CD14-positive monocyte (primary cell): Measurements from ENCODE around the gene FSTL3. TPM values are rescaled to one million over a fixed set of nuclear protein-coding genes. Genes with fewer than 3 reads are reported as not detected.

ENCODE experiments used
- DNase-seq, 3 donors: peaks; one replicate each; pipeline ENCODE4 v3.0.0-alpha.2; 2011 to 2022
- H2AFZ ChIP-seq: 2 replicates; pipeline ENCODE4 v1.6.0; 2012; ENCODE audit warnings: mild to moderate bottlenecking, low read depth, low read length, inconsistent platforms; ENCODE audit not compliant: insufficient read depth, poor library complexity, severe bottlenecking
- H3K27ac ChIP-seq, 2 donors: 1 replicate in 1 of 2; 2 replicates in 1 of 2; pipeline ENCODE4 v1.5.1; 2012 to 2013; ENCODE audit warnings: low read length in 2 of 2, control low read depth in 1 of 2, inconsistent platforms in 1 of 2, low read depth in 1 of 2, mild to moderate bottlenecking in 1 of 2
- H3K27me3 ChIP-seq, 2 donors: one replicate each; pipeline versions ENCODE4 v1.6.0 to v1.6.1; 2011 to 2013; ENCODE audit warnings: low read length in 2 of 2; ENCODE audit not compliant: control insufficient read depth in 2 of 2, insufficient read depth in 2 of 2
- H3K36me3 ChIP-seq, 2 donors: replicated peaks in 1 of 2; 1 replicate in 1 of 2; 2 replicates in 1 of 2; pipeline versions ENCODE4 v1.5.1 to v1.6.1; 2012 to 2013; ENCODE audit warnings: low read length in 2 of 2, control low read depth in 1 of 2, inconsistent platforms in 1 of 2, mild to moderate bottlenecking in 1 of 2; ENCODE audit not compliant: insufficient read depth in 2 of 2, control insufficient read depth in 1 of 2
- H3K4me1 ChIP-seq, 2 donors: 1 replicate in 1 of 2; 2 replicates in 1 of 2; pipeline versions ENCODE4 v1.5.1 to v1.6.1; 2012 to 2013; ENCODE audit warnings: low read length in 2 of 2, control low read depth in 1 of 2, inconsistent platforms in 1 of 2, mild to moderate bottlenecking in 1 of 2, moderate library complexity in 1 of 2; ENCODE audit not compliant: insufficient read depth in 2 of 2, control insufficient read depth in 1 of 2
- H3K4me2 ChIP-seq: replicated peaks from 2 replicates; pipeline ENCODE3; 2012; ENCODE audit warnings: low read length, moderate library complexity, mild to moderate bottlenecking; ENCODE audit not compliant: poor library complexity, severe bottlenecking; ENCODE audit errors: extremely low read depth
- H3K4me3 ChIP-seq, 3 experiments: fragments of 200-600 bp in 1 of 3; sonication (generic) in 1 of 3; replicated peaks in 1 of 3; 1 replicate in 2 of 3; 2 replicates in 1 of 3; pipeline ENCODE4 v1.5.1; 2011 to 2013; ENCODE audit warnings: low read length in 3 of 3, mild to moderate bottlenecking in 3 of 3, control low read depth in 2 of 3, low read depth in 2 of 3, inconsistent platforms in 1 of 3, moderate library complexity in 1 of 3
- H3K79me2 ChIP-seq: 2 replicates; pipeline ENCODE4 v1.6.0; 2012; ENCODE audit warnings: mild to moderate bottlenecking, control low read depth, inconsistent platforms, low read length, moderate library complexity; ENCODE audit not compliant: insufficient read depth
- H3K9ac ChIP-seq: 2 replicates; pipeline ENCODE4 v1.6.0; 2017; ENCODE audit warnings: low read length, mild to moderate bottlenecking; ENCODE audit not compliant: insufficient read depth, poor library complexity, severe bottlenecking
- H3K9me3 ChIP-seq, 2 donors: replicated peaks in 1 of 2; 1 replicate in 1 of 2; 2 replicates in 1 of 2; pipeline versions ENCODE4 v1.5.1 to v1.6.1; 2012 to 2013; ENCODE audit warnings: low read length in 2 of 2, control low read depth in 1 of 2; ENCODE audit not compliant: control insufficient read depth in 1 of 2, insufficient read depth in 1 of 2
- H4K20me1 ChIP-seq: 2 replicates; pipeline ENCODE4 v1.6.0; 2012; ENCODE audit warnings: mild to moderate bottlenecking, low read length, control low read depth, moderate library complexity; ENCODE audit not compliant: insufficient read depth
- H3K27ac Mint-ChIP-seq, 7 donors: one replicate each; pipeline ENCODE4 v1.8.0; 2020; ENCODE audit warnings: mild to moderate bottlenecking in 7 of 7, mixed read lengths in 7 of 7, moderate library complexity in 6 of 7, inconsistent platforms in 2 of 7
- H3K27me3 Mint-ChIP-seq, 3 donors: one replicate each; pipeline ENCODE4 v1.8.0; 2021 to 2022; ENCODE audit warnings: low read depth in 3 of 3, mild to moderate bottlenecking in 3 of 3, mixed read lengths in 3 of 3, moderate library complexity in 3 of 3, inconsistent platforms in 1 of 3
- H3K36me3 Mint-ChIP-seq, 2 donors: one replicate each; pipeline ENCODE4 v1.8.0; 2020; ENCODE audit warnings: mixed read lengths in 2 of 2, inconsistent platforms in 1 of 2, mild to moderate bottlenecking in 1 of 2
- H3K4me1 Mint-ChIP-seq: one replicate; pipeline ENCODE4 v1.8.0; 2020; ENCODE audit warnings: mild to moderate bottlenecking, mixed read lengths
- H3K4me3 Mint-ChIP-seq, 2 donors: one replicate each; pipeline ENCODE4 v1.8.0; 2020; ENCODE audit warnings: mild to moderate bottlenecking in 2 of 2, mixed read lengths in 2 of 2, moderate library complexity in 1 of 2
- H3K9me3 Mint-ChIP-seq, 7 donors: one replicate each; pipeline ENCODE4 v1.8.0; 2020 to 2022; ENCODE audit warnings: mixed read lengths in 7 of 7, mild to moderate bottlenecking in 6 of 7, moderate library complexity in 6 of 7, inconsistent platforms in 2 of 7
- whole genome bisulfite sequencing: methylation state at CpG from one replicate; pipeline ENCODE4 v1.1.5; 2013; ENCODE audit warnings: missing lambda C conversion rate; ENCODE audit not compliant: insufficient coverage; 5-methylcytosine and 5-hydroxymethylcytosine counted together
- intact Hi-C, 2 donors: fragments of 100-400 bp; cut with micrococcal nuclease; formaldehyde crosslinking; loops; one replicate each; pipeline versions ENCODE4 v1.15.0 to v1.15.1; 2023
- polyA plus RNA-seq, 3 donors: library from polyadenylated mRNA; depleted of rRNA in 1 of 3; unstranded in 2 of 3; stranded (reverse) in 1 of 3; fragments of 300-500 nt in 2 of 3; fragments of >200 nt in 1 of 3; fragmentation: Illumina TruSeq in 2 of 3; gene quantifications; 1 replicate in 2 of 3; 2 replicates in 1 of 3; pipeline ENCODE4 v1.2.3, GENCODE V29; 2012 to 2021
- TF ChIP-seq, protein P1 (sequence below): fragments of 200-600 bp; IDR thresholded peaks from one replicate; pipeline ENCODE4 v1.8.0; 2022; ENCODE audit warnings: antibody characterized with exemption, mild to moderate bottlenecking

Gene FSTL3
- polyA plus RNA-seq, 3 donors, result 2.5 to 42.1 (median 5.2) TPM

DNA sequence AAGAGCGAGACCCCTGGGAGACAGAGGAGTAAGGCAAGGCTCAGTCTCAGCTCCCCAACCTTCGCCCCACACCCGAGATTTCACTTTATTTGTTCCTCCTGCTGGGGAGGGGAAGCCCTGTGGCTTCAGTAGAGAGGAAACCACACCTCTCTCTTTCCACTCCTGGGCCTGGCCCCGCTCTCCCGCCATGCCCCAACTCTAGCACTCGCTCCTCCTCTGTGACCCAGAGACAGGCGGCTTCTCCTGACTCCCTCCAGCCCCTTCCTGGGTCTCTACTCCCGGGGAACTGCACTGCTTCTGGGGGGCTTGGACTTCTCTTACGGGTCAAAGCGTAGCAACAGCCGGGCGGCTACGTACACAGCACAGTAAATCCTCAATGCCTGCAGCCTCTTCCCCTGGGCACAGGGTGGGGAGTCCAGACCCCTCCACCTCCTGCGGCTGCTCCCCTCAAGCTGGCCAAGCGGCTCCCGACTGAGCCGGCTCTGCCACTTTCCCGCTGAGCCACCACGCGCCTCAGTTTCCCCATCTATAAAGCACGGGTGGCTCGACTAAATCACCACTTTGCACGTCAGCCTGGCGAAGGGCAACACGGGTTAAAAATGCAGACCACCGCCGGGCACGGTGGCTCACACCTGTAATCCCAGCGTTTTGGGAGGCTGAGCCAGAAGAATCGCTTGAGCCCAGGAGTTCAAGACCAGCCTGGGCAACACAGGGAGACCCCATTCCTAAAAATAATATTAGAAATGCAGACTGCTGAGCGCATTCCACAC is 14.6 kb upstream of the FSTL3 start:
- Histone ChIP-seq H3K79me2 (peaks cover 63% of the 10 kb centered on the region), H2AFZ (peak overlapping the region; percentile 67), H3K4me3 (peak overlapping the region; percentile 61 to 93 (median 88)), H3K27me3 (no peaks in the 10 kb centered on the region), H4K20me1 (peaks cover 56% of the 10 kb centered on the region), H3K9me3 (no peaks in the 10 kb centered on the region), H3K36me3 (peaks cover 16 to 20% of the 10 kb centered on the region in 2 donors), H3K4me2 (peak overlapping the region; percentile 87), H3K27ac (peak overlapping the region; percentile 75 to 79), H3K4me1 (peaks cover 49 to 69% of the 10 kb centered on the region in 2 donors), H3K9ac (peak overlapping the region; percentile 91)
- peaks cover 53% of the 10 kb centered on the region for H3K4me1 Mint-ChIP-seq
- H3K27ac Mint-ChIP-seq, result peak overlapping the region; percentile 86 to 96 (median 93)
- under 1% methylated on average over 27 of the region's 31 CpGs for WGBS
- H3K36me3 Mint-ChIP-seq, result peaks cover 3 to 21% of the 10 kb centered on the region in 2 donors
- no peaks in the 10 kb centered on the region for H3K9me3 Mint-ChIP-seq
- H3K27me3 Mint-ChIP-seq, result no peaks in the 10 kb centered on the region
- H3K4me3 Mint-ChIP-seq, result peak overlapping the region; percentile 91 to 97
- intact Hi-C loops, result loop anchor here in 1 of 2 donors (2.0 to 5.0 kb wide), 5 partner anchors 19 to 136 kb away; partner anchors contain the start of genes BSG, POLRMT and PTBP1
- TF ChIP-seq, protein P1, sequence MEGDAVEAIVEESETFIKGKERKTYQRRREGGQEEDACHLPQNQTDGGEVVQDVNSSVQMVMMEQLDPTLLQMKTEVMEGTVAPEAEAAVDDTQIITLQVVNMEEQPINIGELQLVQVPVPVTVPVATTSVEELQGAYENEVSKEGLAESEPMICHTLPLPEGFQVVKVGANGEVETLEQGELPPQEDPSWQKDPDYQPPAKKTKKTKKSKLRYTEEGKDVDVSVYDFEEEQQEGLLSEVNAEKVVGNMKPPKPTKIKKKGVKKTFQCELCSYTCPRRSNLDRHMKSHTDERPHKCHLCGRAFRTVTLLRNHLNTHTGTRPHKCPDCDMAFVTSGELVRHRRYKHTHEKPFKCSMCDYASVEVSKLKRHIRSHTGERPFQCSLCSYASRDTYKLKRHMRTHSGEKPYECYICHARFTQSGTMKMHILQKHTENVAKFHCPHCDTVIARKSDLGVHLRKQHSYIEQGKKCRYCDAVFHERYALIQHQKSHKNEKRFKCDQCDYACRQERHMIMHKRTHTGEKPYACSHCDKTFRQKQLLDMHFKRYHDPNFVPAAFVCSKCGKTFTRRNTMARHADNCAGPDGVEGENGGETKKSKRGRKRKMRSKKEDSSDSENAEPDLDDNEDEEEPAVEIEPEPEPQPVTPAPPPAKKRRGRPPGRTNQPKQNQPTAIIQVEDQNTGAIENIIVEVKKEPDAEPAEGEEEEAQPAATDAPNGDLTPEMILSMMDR, result no peak
- DNase-seq, result peak; percentile 48 to 59 (median 48)

GRCh38 chr19:662207-662961 is 13.8 kb upstream of the FSTL3 start:
- Mint-ChIP-seq H3K4me1 (peaks cover 55% of the 10 kb centered on the region), H3K27me3 (peaks cover 0 to 1% (median 0%) of the 10 kb centered on the region in 3 donors), H3K36me3 (peaks cover 1 to 18% of the 10 kb centered on the region in 2 donors), H3K9me3 (no peaks in the 10 kb centered on the region), H3K27ac (peak overlapping the region; percentile 86 to 96 (median 93)), H3K4me3 (peak overlapping the region; percentile 91 to 97)
- no peaks in the 10 kb centered on the region for H3K27me3 ChIP-seq
- peak overlapping the region; percentile 87 for H3K4me2 ChIP-seq
- H3K27ac ChIP-seq, result peak overlapping the region; percentile 75 to 79
- peaks cover 10 to 16% of the 10 kb centered on the region in 2 donors for H3K36me3 ChIP-seq
- H3K9ac ChIP-seq, result peak overlapping the region; percentile 91
- H3K4me3 ChIP-seq, result peak overlapping the region; percentile 61 to 93 (median 88)
- intact Hi-C loops, result loop anchor here in 1 of 2 donors (2.0 to 5.0 kb wide), 5 partner anchors 18 to 135 kb away; partner anchors contain the start of genes BSG, POLRMT and PTBP1
- peaks cover 55% of the 10 kb centered on the region for H3K79me2 ChIP-seq
- peak overlapping the region; percentile 67 for H2AFZ ChIP-seq
- TF ChIP-seq, protein P1, result no peak
- H3K9me3 ChIP-seq, result no peaks in the 10 kb centered on the region
- peaks cover 56 to 77% of the 10 kb centered on the region in 2 donors for H3K4me1 ChIP-seq
- H4K20me1 ChIP-seq, result peaks cover 48% of the 10 kb centered on the region
- DNase-seq, result peak in 2 of 3 donors; percentile 40 to 56
- WGBS, result under 1% methylated on average over 81 of the region's 81 CpGs
